K562 (cell line): ENCODE data around the gene LRRC9. TPM values are rescaled to one million over a fixed set of nuclear protein-coding genes. Genes with fewer than 3 reads are reported as not detected.

Experiments used
- ATAC-seq: fragments of 200-7000 bp; cut with Tn5 transposase; 3 replicates; pipeline ENCODE4 v1.9.1; 2020; ENCODE audit warnings: moderate library complexity
- BruUV-seq: library from RNA; stranded (reverse); fragments of 400-500 nt; replicated peaks from 2 replicates; lab custom pipeline; 2021; lab: Mats Ljungman, UMichigan
- CTCF ChIA-PET: fragments of 300-600 bp; formaldehyde crosslinking; extraction: SDS; loops from one replicate; lab custom pipeline; 2021; ENCODE audit warnings: low intra/inter-chr PET ratio; lab: Yijun Ruan, JAX
- POLR2A ChIA-PET: fragments of 300-600, 350-650 bp; sonication (Branson Sonifier 250); formaldehyde crosslinking; extraction: SDS; loops from one replicate; lab custom pipeline; 2021; ENCODE audit warnings: antibody characterized with exemption, inconsistent platforms; lab: Yijun Ruan, JAX
- DNase-seq, 4 experiments: peaks; one replicate each; pipeline versions ENCODE4 v3.0.0 to v3.0.0-alpha.2; 2011 to 2018; ENCODE audit warnings: low spot score in 3 of 4, mixed read lengths in 3 of 4; ENCODE audit errors: extremely low read depth in 1 of 4
- FAIRE-seq: peaks from 2 replicates; lab custom pipeline; 2011; peaks lifted over from hg19 to GRCh38; lab: Jason Lieb, UNC
- H2AFZ ChIP-seq: 2 replicates; pipeline ENCODE4 v1.6.0; 2011; ENCODE audit warnings: low read depth, low read length, control low read depth, inconsistent platforms
- H3K27ac ChIP-seq: fragments of 200-600 bp; 3 replicates; pipeline ENCODE4 v1.8.0; 2011; ENCODE audit warnings: low read depth, mild to moderate bottlenecking, control low read depth, inconsistent platforms, low read length, moderate library complexity, mixed read lengths; ENCODE audit errors: extremely low read depth
- H3K27me3 ChIP-seq, 2 experiments: fragments of 300-600 bp in 1 of 2; 2 replicates in 1 of 2; 3 replicates in 1 of 2; pipeline versions ENCODE4 v1.6.0 to v1.8.0; 2011; ENCODE audit warnings: inconsistent platforms in 2 of 2, low read length in 2 of 2, mild to moderate bottlenecking in 1 of 2, mixed read lengths in 1 of 2, moderate library complexity in 1 of 2; ENCODE audit not compliant: control insufficient read depth in 2 of 2, insufficient read depth in 2 of 2
- H3K36me3 ChIP-seq: fragments of 300-600 bp; 3 replicates; pipeline ENCODE4 v1.8.0; 2011; ENCODE audit warnings: mild to moderate bottlenecking, low read length, inconsistent platforms; ENCODE audit not compliant: control insufficient read depth, insufficient read depth
- H3K4me1 ChIP-seq, 2 experiments: fragments of 200-600 bp in 1 of 2; replicated peaks in 1 of 2; 2 replicates in 1 of 2; 3 replicates in 1 of 2; pipeline versions ENCODE4 v1.5.1 to v1.8.0; 2011; ENCODE audit warnings: inconsistent platforms in 2 of 2, low read length in 2 of 2, mild to moderate bottlenecking in 1 of 2, mixed read lengths in 1 of 2, moderate library complexity in 1 of 2; ENCODE audit not compliant: control insufficient read depth in 2 of 2, insufficient read depth in 2 of 2
- H3K4me2 ChIP-seq: 2 replicates; pipeline ENCODE4 v1.6.1; 2011; ENCODE audit warnings: low read length, control low read depth, inconsistent platforms, mixed read lengths; ENCODE audit not compliant: insufficient read depth
- H3K4me3 ChIP-seq: fragments of 200-600 bp; sonication (generic), shearing (Covaris generic); 2 replicates; pipeline ENCODE4 v1.5.1; 2016; ENCODE audit warnings: control low read depth, inconsistent platforms
- H3K79me2 ChIP-seq: fragments of 200-600 bp; 3 replicates; pipeline ENCODE4 v1.8.0; 2011; ENCODE audit warnings: low read length, inconsistent platforms; ENCODE audit not compliant: control insufficient read depth, insufficient read depth
- H3K9ac ChIP-seq, 2 experiments: 2 replicates each; pipeline versions ENCODE4 v1.6.0 to v1.6.1; 2011; ENCODE audit warnings: low read depth in 2 of 2, low read length in 2 of 2, control low read depth in 1 of 2, inconsistent platforms in 1 of 2, mild to moderate bottlenecking in 1 of 2, mixed read lengths in 1 of 2; ENCODE audit not compliant: insufficient read depth in 1 of 2
- H3K9me1 ChIP-seq: one replicate; pipeline ENCODE4 v1.6.0; 2011; ENCODE audit warnings: inconsistent platforms, mild to moderate bottlenecking, low read length, moderate library complexity; ENCODE audit not compliant: control insufficient read depth, insufficient read depth
- H3K9me3 ChIP-seq: replicated peaks from 2 replicates; pipeline ENCODE4 v1.5.1; 2011; ENCODE audit warnings: low read depth, low read length, inconsistent platforms; ENCODE audit not compliant: control insufficient read depth, insufficient read depth
- H4K20me1 ChIP-seq: replicated peaks from 2 replicates; pipeline ENCODE4 v1.6.1; 2011; ENCODE audit warnings: low read length, inconsistent platforms, mixed read lengths; ENCODE audit not compliant: control insufficient read depth, insufficient read depth
- CEBPZ ChIP-seq: fragments of 150-350 bp; IDR thresholded peaks from 2 replicates; pipeline ENCODE4 v1.6.1; 2014; ENCODE audit warnings: low read depth, mild to moderate bottlenecking, low read length, borderline replicate concordance
- GTF2F1 ChIP-seq: IDR thresholded peaks from 2 replicates; pipeline ENCODE4 v1.6.1; 2011; ENCODE audit warnings: low read depth, low read length, improper control_type of control experiment
- KHSRP ChIP-seq: fragments of 450-650 bp; IDR thresholded peaks from 2 replicates; pipeline ENCODE4 v1.6.1; 2017
- THAP7 ChIP-seq: fragments of 250-450 bp; sonication (Bioruptor Pico); IDR thresholded peaks from 2 replicates; pipeline ENCODE4 v1.5.0; 2021
- WGBS: fragments of 100-300 bp; shearing (Covaris generic); methylation state at CpG from one replicate; pipeline ENCODE4 v1.1.6; 2016; ENCODE audit warnings: low coverage, mixed read lengths; ENCODE audit not compliant: insufficient coverage; ENCODE audit errors: missing lambda C conversion rate; 5-methylcytosine and 5-hydroxymethylcytosine counted together
- in situ Hi-C: fragments of 300-500 bp; cut with MboI; formaldehyde crosslinking; loops from 4 replicates; pipeline ENCODE4 v1.15.0; 2018; ENCODE audit warnings: inconsistent platforms, mixed read lengths
- intact Hi-C: fragments of 100-400 bp; cut with micrococcal nuclease; formaldehyde crosslinking; loops from 2 replicates; pipeline ENCODE4 v1.14.2; 2022
- polyA plus RNA-seq, 8 experiments: library from polyadenylated mRNA; depleted of rRNA in 4 of 8; stranded (reverse) in 5 of 8; unstranded in 3 of 8; fragments of >200 nt; fragmentation: Nextera tagmentation in 2 of 8; fragmentation: Illumina TruSeq in 1 of 8; extraction: Ambion mirVana in 2 of 8; extraction: Trizol in 1 of 8; gene quantifications; 2 replicates each; pipeline versions ENCODE4 v1.2.1 to v1.2.3, GENCODE V29; 2011 to 2014; ENCODE audit warnings: inconsistent platforms in 1 of 8, missing spikeins in 1 of 8
- total RNA-seq, 7 experiments: library from RNA; depleted of rRNA in 6 of 7; stranded (reverse); fragments of >200 nt in 6 of 7; fragmentation: Illumina TruSeq in 2 of 7; extraction: Trizol in 2 of 7; gene quantifications; 2 replicates each; pipeline versions ENCODE4 v1.2.1 to v1.2.3, GENCODE V29; 2011 to 2021; ENCODE audit warnings: low replicate concordance in 1 of 7
- TF ChIP-seq, protein P1 (sequence below): sonication (generic); formaldehyde crosslinking; IDR thresholded peaks from 2 replicates; pipeline ENCODE4 v1.8.0; 2023; ENCODE audit warnings: mild to moderate bottlenecking, missing genetic modification reagents

The LRRC9 gene
- total and polyA plus RNA-seq, 9 of the 15 experiments (the other 6 are each of a cell fraction or from before 2014, with no cell fraction given), result not detected

DNA sequence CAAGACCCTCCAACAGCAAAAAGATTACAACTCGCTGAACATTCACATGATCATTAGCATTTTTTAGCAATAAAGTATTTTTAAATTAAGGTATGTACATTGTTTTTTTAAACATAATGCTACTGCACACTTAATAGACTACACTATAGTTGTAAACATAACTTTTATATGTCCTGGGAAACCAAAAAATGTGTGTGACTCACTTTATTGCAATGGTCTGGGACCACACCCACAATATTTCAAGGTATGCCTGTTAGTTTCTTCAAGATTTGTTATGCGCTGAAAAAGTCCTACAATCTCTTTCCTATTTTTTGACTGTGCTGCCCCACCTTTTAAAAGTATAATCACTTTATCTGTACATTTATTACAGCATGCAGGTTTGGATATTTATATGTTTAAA is 141.4 kb downstream of the LRRC9 start:
- 0% methylated on average over 2 of the region's 2 CpGs for WGBS
- no peaks in the 10 kb centered on the region for H4K20me1 ChIP-seq
- in situ Hi-C loops (loop anchor here (10.0 to 25.0 kb wide), 2 partner anchors 103 to 501 kb away; partner anchors contain the start of gene DHRS7), intact Hi-C loops (loop anchor here (5.0 to 10.0 kb wide), 3 partner anchors 97 to 496 kb away; no protein-coding TSS in a partner anchor)
- H3K9me3 ChIP-seq, result no peaks in the 10 kb centered on the region
- H3K27ac ChIP-seq, result no peak overlapping the region
- no peak overlapping the region for H3K4me3 ChIP-seq
- TF ChIP-seq, protein P1, sequence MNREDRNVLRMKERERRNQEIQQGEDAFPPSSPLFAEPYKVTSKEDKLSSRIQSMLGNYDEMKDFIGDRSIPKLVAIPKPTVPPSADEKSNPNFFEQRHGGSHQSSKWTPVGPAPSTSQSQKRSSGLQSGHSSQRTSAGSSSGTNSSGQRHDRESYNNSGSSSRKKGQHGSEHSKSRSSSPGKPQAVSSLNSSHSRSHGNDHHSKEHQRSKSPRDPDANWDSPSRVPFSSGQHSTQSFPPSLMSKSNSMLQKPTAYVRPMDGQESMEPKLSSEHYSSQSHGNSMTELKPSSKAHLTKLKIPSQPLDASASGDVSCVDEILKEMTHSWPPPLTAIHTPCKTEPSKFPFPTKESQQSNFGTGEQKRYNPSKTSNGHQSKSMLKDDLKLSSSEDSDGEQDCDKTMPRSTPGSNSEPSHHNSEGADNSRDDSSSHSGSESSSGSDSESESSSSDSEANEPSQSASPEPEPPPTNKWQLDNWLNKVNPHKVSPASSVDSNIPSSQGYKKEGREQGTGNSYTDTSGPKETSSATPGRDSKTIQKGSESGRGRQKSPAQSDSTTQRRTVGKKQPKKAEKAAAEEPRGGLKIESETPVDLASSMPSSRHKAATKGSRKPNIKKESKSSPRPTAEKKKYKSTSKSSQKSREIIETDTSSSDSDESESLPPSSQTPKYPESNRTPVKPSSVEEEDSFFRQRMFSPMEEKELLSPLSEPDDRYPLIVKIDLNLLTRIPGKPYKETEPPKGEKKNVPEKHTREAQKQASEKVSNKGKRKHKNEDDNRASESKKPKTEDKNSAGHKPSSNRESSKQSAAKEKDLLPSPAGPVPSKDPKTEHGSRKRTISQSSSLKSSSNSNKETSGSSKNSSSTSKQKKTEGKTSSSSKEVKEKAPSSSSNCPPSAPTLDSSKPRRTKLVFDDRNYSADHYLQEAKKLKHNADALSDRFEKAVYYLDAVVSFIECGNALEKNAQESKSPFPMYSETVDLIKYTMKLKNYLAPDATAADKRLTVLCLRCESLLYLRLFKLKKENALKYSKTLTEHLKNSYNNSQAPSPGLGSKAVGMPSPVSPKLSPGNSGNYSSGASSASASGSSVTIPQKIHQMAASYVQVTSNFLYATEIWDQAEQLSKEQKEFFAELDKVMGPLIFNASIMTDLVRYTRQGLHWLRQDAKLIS (CRISPR knock-in tag), result no peak
- TF ChIP-seq THAP7, result no peak
- no peak for TF ChIP-seq CEBPZ
- TF ChIP-seq GTF2F1, result no peak
- no peak for TF ChIP-seq KHSRP
- no peak overlapping the region for H2AFZ ChIP-seq
- BruUV-seq, result no TSS peak
- H3K4me2 ChIP-seq, result no peak overlapping the region
- FAIRE-seq (no peak), ATAC-seq (no peak), DNase-seq (no peak)
- H3K79me2 ChIP-seq, result no peaks in the 10 kb centered on the region
- POLR2A ChIA-PET, result no interaction called here
- H3K27me3 ChIP-seq, result no peaks in the 10 kb centered on the region
- no peaks in the 10 kb centered on the region for H3K9me1 ChIP-seq
- no peak overlapping the region for H3K9ac ChIP-seq
- CTCF ChIA-PET, result no interaction called here
- H3K36me3 ChIP-seq, result no peaks in the 10 kb centered on the region
- H3K4me1 ChIP-seq, result no peaks in the 10 kb centered on the region
